Keratinocyte (primary cell): ENCODE measurements around the gene RWDD1.

ENCODE experiments used
- EZH2 ChIP-seq: IDR thresholded peaks from one replicate; pipeline ENCODE4 v1.6.1; 2012; ENCODE audit warnings: inconsistent platforms, mild to moderate bottlenecking, low read length, moderate library complexity
- TF ChIP-seq, protein P1 (sequence below), 3 experiments: IDR thresholded peaks in 1 of 3; conservative IDR thresholded peaks in 1 of 3; optimal IDR thresholded peaks in 1 of 3; 2 replicates in 2 of 3; 3 replicates in 1 of 3; pipeline versions ENCODE3 to v1.5.1; 2011; ENCODE audit warnings: low read length in 3 of 3, mild to moderate bottlenecking in 3 of 3, moderate library complexity in 2 of 3, control low read depth in 1 of 3, inconsistent platforms in 1 of 3; ENCODE audit not compliant: insufficient read depth in 2 of 3; ENCODE audit errors: extremely low read depth in 1 of 3

DNA sequence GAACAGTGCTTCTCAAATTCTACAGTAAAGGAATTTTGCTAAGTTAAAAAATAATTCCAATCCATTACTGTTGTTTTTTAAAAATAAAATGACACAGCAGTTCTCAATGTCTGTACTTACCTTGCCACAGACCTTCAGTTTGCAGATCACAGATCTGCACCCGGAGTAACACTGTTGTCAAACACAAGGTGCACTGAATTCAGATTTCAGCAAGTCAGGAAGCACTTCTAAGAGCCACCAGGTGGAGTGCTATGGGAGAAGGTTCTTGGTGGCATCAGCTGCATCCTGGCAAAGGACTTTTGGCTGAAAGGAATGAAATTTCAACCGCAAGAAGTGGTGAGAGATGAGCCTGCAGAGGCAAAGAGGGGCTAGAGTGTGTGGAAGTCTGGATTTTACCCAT, 62.4 kb downstream of the RWDD1 start:
- TF ChIP-seq, protein P1, sequence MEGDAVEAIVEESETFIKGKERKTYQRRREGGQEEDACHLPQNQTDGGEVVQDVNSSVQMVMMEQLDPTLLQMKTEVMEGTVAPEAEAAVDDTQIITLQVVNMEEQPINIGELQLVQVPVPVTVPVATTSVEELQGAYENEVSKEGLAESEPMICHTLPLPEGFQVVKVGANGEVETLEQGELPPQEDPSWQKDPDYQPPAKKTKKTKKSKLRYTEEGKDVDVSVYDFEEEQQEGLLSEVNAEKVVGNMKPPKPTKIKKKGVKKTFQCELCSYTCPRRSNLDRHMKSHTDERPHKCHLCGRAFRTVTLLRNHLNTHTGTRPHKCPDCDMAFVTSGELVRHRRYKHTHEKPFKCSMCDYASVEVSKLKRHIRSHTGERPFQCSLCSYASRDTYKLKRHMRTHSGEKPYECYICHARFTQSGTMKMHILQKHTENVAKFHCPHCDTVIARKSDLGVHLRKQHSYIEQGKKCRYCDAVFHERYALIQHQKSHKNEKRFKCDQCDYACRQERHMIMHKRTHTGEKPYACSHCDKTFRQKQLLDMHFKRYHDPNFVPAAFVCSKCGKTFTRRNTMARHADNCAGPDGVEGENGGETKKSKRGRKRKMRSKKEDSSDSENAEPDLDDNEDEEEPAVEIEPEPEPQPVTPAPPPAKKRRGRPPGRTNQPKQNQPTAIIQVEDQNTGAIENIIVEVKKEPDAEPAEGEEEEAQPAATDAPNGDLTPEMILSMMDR (optimal IDR thresholded peaks at IDR 0.05 in 1 of 3, IDR thresholded peaks at IDR 0.05 in 1 of 3, conservative IDR thresholded peaks at IDR 0.05 in 1 of 3; ENCODE audit: extremely low read depth in 1 of 3, insufficient read depth in 2 of 3, low read length in 3 of 3) = peak; percentile 22 to 32 (median 24)
- no peak for TF ChIP-seq EZH2
